HepG2 (cell line): ENCODE results near the gene TMEM61. TPM values are rescaled to one million over a fixed set of nuclear protein-coding genes. Genes with fewer than 3 reads are reported as not detected.

ENCODE experiments used
- ARID5B ChIP-seq: IDR thresholded peaks from 2 replicates; pipeline ENCODE4 v1.4.0; 2020; ENCODE audit warnings: mild to moderate bottlenecking, missing genetic modification reagents
- CBFB ChIP-seq: sonication (generic); formaldehyde crosslinking; IDR thresholded peaks from 2 replicates; pipeline ENCODE4 v1.4.0; 2020; ENCODE audit warnings: missing genetic modification reagents
- DDIT3 ChIP-seq: sonication (generic); formaldehyde crosslinking; IDR thresholded peaks from 2 replicates; pipeline ENCODE4 v1.4.0; 2020; ENCODE audit warnings: mild to moderate bottlenecking, missing genetic modification reagents
- ETV6 ChIP-seq: sonication (generic); formaldehyde crosslinking; conservative IDR thresholded peaks from 2 replicates; pipeline ENCODE4 v1.4.0; 2020; ENCODE audit warnings: missing genetic modification reagents
- FLYWCH1 ChIP-seq: sonication (generic); formaldehyde crosslinking; IDR thresholded peaks from 2 replicates; pipeline ENCODE4 v1.8.1; 2023; ENCODE audit warnings: mild to moderate bottlenecking, missing genetic modification reagents
- GATAD1 ChIP-seq: IDR thresholded peaks from 2 replicates; pipeline ENCODE4 v1.6.1; 2016; ENCODE audit warnings: missing genetic modification reagents, missing compliant biosample characterization
- GRHL1 ChIP-seq: sonication (generic); formaldehyde crosslinking; conservative IDR thresholded peaks from 2 replicates; pipeline ENCODE4 v1.8.0; 2022; ENCODE audit warnings: missing genetic modification reagents
- KDM5B ChIP-seq: sonication (generic); formaldehyde crosslinking; IDR thresholded peaks from 2 replicates; pipeline ENCODE4 v1.4.0; 2020; ENCODE audit warnings: missing genetic modification reagents, mild to moderate bottlenecking, borderline replicate concordance
- KDM6A ChIP-seq: IDR thresholded peaks from 2 replicates; pipeline ENCODE4 v1.6.1; 2016; ENCODE audit warnings: low read depth
- MBD4 ChIP-seq: IDR thresholded peaks from 2 replicates; pipeline ENCODE4 v1.6.1; 2012; ENCODE audit warnings: low read length, inconsistent platforms, borderline replicate concordance
- MBNL3 ChIP-seq: fragments of 250-450 bp; sonication (Bioruptor Pico); conservative IDR thresholded peaks from 2 replicates; pipeline ENCODE4 v1.8.0; 2022; ENCODE audit warnings: mild to moderate bottlenecking, inconsistent platforms
- MXI1 ChIP-seq: IDR thresholded peaks from 3 replicates; pipeline ENCODE4 v1.6.1; 2012; ENCODE audit warnings: low read depth, low read length, inconsistent platforms, borderline replicate concordance
- PRDM4 ChIP-seq: sonication (generic); formaldehyde crosslinking; IDR thresholded peaks from 2 replicates; pipeline ENCODE4 v1.9.0; 2021; ENCODE audit warnings: missing genetic modification reagents, borderline replicate concordance
- SMARCE1 ChIP-seq: fragments of 450-650 bp; IDR thresholded peaks from 2 replicates; pipeline ENCODE4 v1.6.1; 2017; ENCODE audit warnings: borderline replicate concordance
- TGIF2 ChIP-seq: IDR thresholded peaks from 2 replicates; pipeline ENCODE4 v1.6.1; 2016; ENCODE audit warnings: control low read depth, missing compliant biosample characterization
- ZKSCAN5 ChIP-seq: sonication (generic); formaldehyde crosslinking; IDR thresholded peaks from 2 replicates; pipeline ENCODE4 v1.5.1; 2020; ENCODE audit warnings: mild to moderate bottlenecking, missing genetic modification reagents
- ZNF253 ChIP-seq: sonication (generic); formaldehyde crosslinking; IDR thresholded peaks from 2 replicates; pipeline ENCODE4 v1.8.0; 2022; ENCODE audit warnings: mild to moderate bottlenecking, missing genetic modification reagents, borderline replicate concordance
- ZNF766 ChIP-seq: sonication (generic); formaldehyde crosslinking; IDR thresholded peaks from 2 replicates; pipeline ENCODE4 v1.5.0; 2020; ENCODE audit warnings: missing genetic modification reagents, borderline replicate concordance
- ZSCAN5A ChIP-seq: sonication (generic); formaldehyde crosslinking; IDR thresholded peaks from 2 replicates; pipeline ENCODE4 v1.8.0; 2022; ENCODE audit warnings: mild to moderate bottlenecking, missing genetic modification reagents, borderline replicate concordance
- polyA plus RNA-seq, 8 experiments: library from polyadenylated mRNA; depleted of rRNA in 3 of 8; stranded (reverse) in 7 of 8; unstranded in 1 of 8; fragments of >200 nt; fragmentation: Illumina TruSeq in 4 of 8; extraction: Trizol in 4 of 8; gene quantifications; 2 replicates each; pipeline versions ENCODE4 v1.2.1 to v1.2.3, GENCODE V29; 2011 to 2016; ENCODE audit warnings: low read depth in 4 of 8, missing spikeins in 1 of 8, mixed read lengths in 1 of 8; ENCODE audit not compliant: insufficient read depth in 1 of 8
- total RNA-seq, 5 experiments: library from RNA; depleted of rRNA; stranded (reverse); fragments of >200 nt; fragmentation: Illumina TruSeq; extraction: Trizol; gene quantifications; 2 replicates each; pipeline ENCODE4 v1.2.3, GENCODE V29; 2016; ENCODE audit warnings: low read depth in 1 of 5

TMEM61 gene
- total and polyA plus RNA-seq, 2 of the 13 experiments (the other 11 are each of a cell fraction or from before 2014, with no cell fraction given): not detected

- TF ChIP-seq GRHL1 (CRISPR knock-in tag): no peak
- TF ChIP-seq CBFB (CRISPR knock-in tag): 0 out of 2 replicates have a peak, but pooled peaks have one; percentile 50
- TF ChIP-seq ZKSCAN5 (CRISPR knock-in tag): 0 out of 2 replicates have a peak, but pooled peaks have one; percentile 70
- TF ChIP-seq MXI1: no peak
- no peak for TF ChIP-seq MBD4
- TF ChIP-seq ZNF253 (CRISPR knock-in tag): peak; percentile 87
- peak; percentile 85; the same call in 1 of the 2 replicates for TF ChIP-seq ZNF766 (CRISPR knock-in tag)
- no peak for TF ChIP-seq FLYWCH1 (CRISPR knock-in tag)
- peak; percentile 90; the same call in 1 of the 2 replicates for TF ChIP-seq ZSCAN5A (CRISPR knock-in tag)
- TF ChIP-seq GATAD1 (CRISPR knock-in tag): peak; percentile 32; the same call in 1 of the 2 replicates
- TF ChIP-seq DDIT3 (CRISPR knock-in tag): no peak
- peak; percentile 98 for TF ChIP-seq KDM5B (CRISPR knock-in tag)
- TF ChIP-seq ETV6 (CRISPR knock-in tag): peak; percentile 79; the same call in 1 of the 2 replicates
- 0 out of 2 replicates have a peak, but pooled peaks have one; percentile 70 for TF ChIP-seq PRDM4
- 0 out of 2 replicates have a peak, but pooled peaks have one; percentile 10 for TF ChIP-seq KDM6A (CRISPR knock-in tag)
- peak; percentile 34; the same call in 1 of the 2 replicates for TF ChIP-seq ARID5B (CRISPR knock-in tag)
- TF ChIP-seq SMARCE1: no peak
- no peak for TF ChIP-seq TGIF2 (CRISPR knock-in tag)
- no peak for TF ChIP-seq MBNL3 (CRISPR knock-in tag)
Observed at GRCh38 chr1:55039342-55040082, 59.1 kb downstream of the TMEM61 start, which contains the start of gene PCSK9 (continued).
